OCI-LY7 (cell line): ENCODE data around the gene AKAP3. TPM values are rescaled to one million over a fixed set of nuclear protein-coding genes. Genes with fewer than 3 reads are reported as not detected.
A peak's percentile ranks its signal among the peaks of the same experiment; 100 is the strongest.

Experiments
- BruUV-seq: library from RNA; stranded (reverse); fragments of 400-500 nt; replicated peaks from 2 replicates; lab custom pipeline; 2021; lab: Mats Ljungman, UMichigan
- CTCF ChIA-PET: fragments of 300-600 bp; sonication (Branson Sonifier 250); formaldehyde crosslinking; loops from one replicate; lab custom pipeline; 2022; ENCODE audit warnings: antibody characterized with exemption; ENCODE audit not compliant: unreplicated experiment; lab: Charles Lee
- POLR2A ChIA-PET: fragments of 300-600 bp; sonication (Branson Sonifier 250); formaldehyde crosslinking; loops from one replicate; lab custom pipeline; 2022; ENCODE audit warnings: antibody characterized with exemption; lab: Charles Lee
- DNase-seq: peaks from one replicate; pipeline ENCODE4 v3.0.0-alpha.2; 2015; ENCODE audit warnings: low spot score
- H2AFZ ChIP-seq: fragments of 200-600 bp; sonication (generic), shearing (Covaris generic); 2 replicates; pipeline ENCODE4 v1.6.1; 2014; ENCODE audit warnings: mild to moderate bottlenecking, antibody characterized with exemption, low read length, moderate library complexity
- H3K27ac ChIP-seq: fragments of 200-600 bp; sonication (generic); 2 replicates; pipeline ENCODE4 v1.5.1; 2014; ENCODE audit warnings: mixed run types, low read depth, mild to moderate bottlenecking, moderate library complexity, low read length, inconsistent platforms; ENCODE audit not compliant: poor library complexity, severe bottlenecking
- H3K36me3 ChIP-seq: fragments of 200-600 bp; sonication (generic); 2 replicates; pipeline ENCODE4 v1.6.1; 2014; ENCODE audit warnings: mild to moderate bottlenecking, antibody characterized with exemption, low read length, moderate library complexity, mixed read lengths; ENCODE audit not compliant: insufficient read depth
- H3K4me1 ChIP-seq: fragments of 200-600 bp; sonication (generic); 2 replicates; pipeline ENCODE4 v1.5.1; 2014; ENCODE audit warnings: mild to moderate bottlenecking, low read length; ENCODE audit not compliant: insufficient read depth, poor library complexity, severe bottlenecking
- H3K4me2 ChIP-seq: fragments of 200-600 bp; sonication (generic); 2 replicates; pipeline ENCODE4 v1.6.1; 2014; ENCODE audit warnings: mild to moderate bottlenecking, low read length
- H3K4me3 ChIP-seq: fragments of 200-600 bp; sonication (generic); 2 replicates; pipeline ENCODE4 v1.5.1; 2014; ENCODE audit warnings: mild to moderate bottlenecking, low read depth, low read length; ENCODE audit not compliant: poor library complexity, severe bottlenecking
- H3K79me2 ChIP-seq: fragments of 200-600 bp; sonication (generic); 2 replicates; pipeline ENCODE4 v1.6.1; 2016; ENCODE audit warnings: low read depth, mild to moderate bottlenecking, low read length, moderate library complexity, mixed read lengths; ENCODE audit not compliant: insufficient read depth
- H3K9me2 ChIP-seq: fragments of 200-600 bp; sonication (generic); 2 replicates; pipeline ENCODE4 v1.6.1; 2016; ENCODE audit warnings: mild to moderate bottlenecking, low read length, mixed read lengths; ENCODE audit not compliant: insufficient read depth
- H3K9me3 ChIP-seq: fragments of 200-600 bp; sonication (generic); 2 replicates; pipeline ENCODE4 v1.6.1; 2014; ENCODE audit warnings: mild to moderate bottlenecking, mixed run types, low read length, mixed read lengths
- H4K20me1 ChIP-seq: fragments of 200-600 bp; sonication (generic); 2 replicates; pipeline ENCODE4 v1.6.1; 2014; ENCODE audit warnings: mild to moderate bottlenecking, antibody characterized with exemption, low read length, moderate library complexity, mixed read lengths; ENCODE audit not compliant: insufficient read depth
- CTCF ChIP-seq: fragments of 200-600 bp; sonication (generic); conservative IDR thresholded peaks from 2 replicates; pipeline ENCODE4 v1.5.1; 2014; ENCODE audit warnings: mild to moderate bottlenecking, antibody characterized with exemption, low read length, moderate library complexity, mixed read lengths
- EZH2phosphoT487 ChIP-seq: fragments of 200-600 bp; sonication (generic); IDR thresholded peaks from 2 replicates; pipeline ENCODE4 v1.6.1; 2018; ENCODE audit warnings: low read depth, borderline replicate concordance, mild to moderate bottlenecking, mixed run types, antibody characterized with exemption, low read length, moderate library complexity, mixed read lengths
- intact Hi-C: fragments of 100-400 bp; cut with micrococcal nuclease; formaldehyde crosslinking; loops from one replicate; pipeline ENCODE4 v1.10.0; 2022; ENCODE audit not compliant: unreplicated experiment
- total RNA-seq, 2 experiments: library from RNA; depleted of rRNA in 1 of 2; stranded (reverse); fragments of >200 nt in 1 of 2; shearing (Covaris generic) in 1 of 2; gene quantifications; 2 replicates each; pipeline ENCODE4 v1.2.3, GENCODE V29; 2014 to 2022

Gene AKAP3
- total RNA-seq, 2 experiments from 2014 or later: 0.92 to 2.4 TPM

DNA sequence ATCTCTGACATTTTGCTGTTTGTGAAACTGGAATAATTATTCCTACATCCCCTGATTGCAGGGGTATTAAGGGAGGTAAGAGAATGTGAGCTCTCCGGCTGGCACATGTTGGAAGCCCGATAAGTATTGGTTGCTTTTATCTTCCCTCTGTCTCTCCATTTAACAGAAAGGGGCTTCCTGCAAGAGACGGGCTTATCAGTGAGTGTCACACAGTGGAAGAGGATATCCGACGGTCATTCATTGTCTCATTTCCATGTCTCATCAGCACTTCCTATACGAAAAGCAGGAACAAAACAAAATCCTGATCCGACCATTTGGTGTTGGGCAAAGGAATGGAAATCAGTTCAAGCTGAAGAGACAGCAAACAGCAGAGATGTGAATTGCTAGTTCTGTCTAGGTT is 76.2 kb downstream of the AKAP3 start:
- TF ChIP-seq CTCF: no peak
- TF ChIP-seq EZH2phosphoT487: no peak
- Histone ChIP-seq H4K20me1 (no peaks in the 10 kb centered on the region), H3K9me3 (no peaks in the 10 kb centered on the region), H3K4me1 (peaks cover 5% of the 10 kb centered on the region), H3K4me2 (no peak overlapping the region), H3K27ac (no peak overlapping the region), H3K9me2 (no peaks in the 10 kb centered on the region), H2AFZ (no peak overlapping the region), H3K79me2 (no peaks in the 10 kb centered on the region), H3K4me3 (no peak overlapping the region), H3K36me3 (no peaks in the 10 kb centered on the region)
- BruUV-seq: no TSS peak
- intact Hi-C loops: no loop called here
- ChIA-PET POLR2A (no interaction called here), CTCF (no interaction called here)
- DNase-seq: no peak

- Histone ChIP-seq H3K27ac (no peak overlapping the region), H4K20me1 (no peaks in the 10 kb centered on the region), H3K79me2 (no peaks in the 10 kb centered on the region), H3K9me3 (no peaks in the 10 kb centered on the region), H3K4me1 (peaks cover 39% of the 10 kb centered on the region), H3K36me3 (no peaks in the 10 kb centered on the region), H2AFZ (no peak overlapping the region), H3K4me3 (no peak overlapping the region), H3K9me2 (no peaks in the 10 kb centered on the region), H3K4me2 (no peak overlapping the region)
- TF ChIP-seq EZH2phosphoT487 (no peak), CTCF (no peak)
- POLR2A ChIA-PET: interaction anchor here (1.0 kb wide), 1 partner anchor 21 kb away, joined by 3 read pairs; no protein-coding TSS in a partner anchor
- no TSS peak for BruUV-seq
- CTCF ChIA-PET: no interaction called here
- no peak for DNase-seq
- intact Hi-C loops: no loop called here
These were observed 79.6 kb downstream of the AKAP3 start for GRCh38 chr12:4569261-4569660.

GRCh38 chr12:4567073-4567881 is 81.6 kb downstream of the AKAP3 start:
- CTCF ChIA-PET: no interaction called here
- no peaks in the 10 kb centered on the region for H3K9me2 ChIP-seq
- H3K4me3 ChIP-seq: peak overlapping the region; percentile 39

More at GRCh38 chr12:4567073-4567881, 81.6 kb downstream of the AKAP3 start:
- no peaks in the 10 kb centered on the region for H3K9me3 ChIP-seq
- peak; percentile 57 for DNase-seq
- no TSS peak for BruUV-seq
- peaks cover 39% of the 10 kb centered on the region for H3K4me1 ChIP-seq
- no peaks in the 10 kb centered on the region for H3K36me3 ChIP-seq
- H3K27ac ChIP-seq: peak overlapping the region; percentile 65
- POLR2A ChIA-PET: no interaction called here
- intact Hi-C loops: no loop called here
- no peak for TF ChIP-seq CTCF
- no peak for TF ChIP-seq EZH2phosphoT487
- H2AFZ ChIP-seq: peak overlapping the region; percentile 26
- H4K20me1 ChIP-seq: no peaks in the 10 kb centered on the region
- H3K79me2 ChIP-seq: no peaks in the 10 kb centered on the region
- peak overlapping the region; percentile 67 for H3K4me2 ChIP-seq
